Gastrocnemius medialis (tissue), 4 donors: ENCODE measurements around the gene APBB2.

ENCODE experiments used
- CTCF ChIP-seq, 5 experiments: fragments of 450-650 bp in 3 of 5; fragments of 200-600 bp in 2 of 5; sonication (generic) in 2 of 5; IDR thresholded peaks in 4 of 5; conservative IDR thresholded peaks in 1 of 5; 1 replicate in 4 of 5; 2 replicates in 1 of 5; pipeline ENCODE4 v1.5.1; 2016 to 2019; ENCODE audit warnings: antibody characterized with exemption in 5 of 5, mild to moderate bottlenecking in 3 of 5, moderate library complexity in 3 of 5
- POLR2A ChIP-seq, 2 donors: fragments of 450-650 bp; IDR thresholded peaks; one replicate each; pipeline ENCODE4 v1.6.1; 2017; ENCODE audit warnings: antibody characterized with exemption in 2 of 2, mild to moderate bottlenecking in 2 of 2, moderate library complexity in 2 of 2

GRCh38 chr4:41202356-41202755 is 12.0 kb downstream of the APBB2 start:
- no peak for TF ChIP-seq CTCF (IDR thresholded peaks at IDR 0.05 in 4 of 5, conservative IDR thresholded peaks at IDR 0.05 in 1 of 5)
- no peak for TF ChIP-seq POLR2A (IDR thresholded peaks at IDR 0.05)
